IMR-90 (cell line): ENCODE results near the gene ADORA2A.

Source experiments
- CTCF ChIP-seq: conservative IDR thresholded peaks from 2 replicates; pipeline ENCODE4 v1.5.1; 2012; ENCODE audit warnings: mild to moderate bottlenecking, low read depth, low read length, improper control_type of control experiment
- ELK1 ChIP-seq: fragments of 150-350 bp; IDR thresholded peaks from 2 replicates; pipeline ENCODE4 v1.6.1; 2016; ENCODE audit warnings: low read depth, mild to moderate bottlenecking, low read length, moderate library complexity, borderline replicate concordance
- MXI1 ChIP-seq: IDR thresholded peaks from 2 replicates; pipeline ENCODE4 v1.6.1; 2012; ENCODE audit warnings: low read depth, mild to moderate bottlenecking, low read length, moderate library complexity, borderline replicate concordance
- POLR2A ChIP-seq: IDR thresholded peaks from 2 replicates; pipeline ENCODE4 v1.6.1; 2012; ENCODE audit warnings: mild to moderate bottlenecking, low read depth, low read length
- RFX5 ChIP-seq: IDR thresholded peaks from 2 replicates; pipeline ENCODE4 v1.8.0; 2012; ENCODE audit warnings: low read depth, mild to moderate bottlenecking, low read length, moderate library complexity
- USF2 ChIP-seq: fragments of 150-350 bp; IDR thresholded peaks from 2 replicates; pipeline ENCODE4 v1.6.1; 2017; ENCODE audit warnings: mild to moderate bottlenecking, antibody characterized with exemption, low read length, low read depth

- TF ChIP-seq CTCF (no peak), MXI1 (no peak), POLR2A (no peak), ELK1 (no peak), RFX5 (no peak), USF2 (no peak)
Measured at GRCh38 chr22:24443668-24444067, 16.3 kb downstream of the ADORA2A start.
